Measurements from ENCODE around the gene SAMD4B. TPM values are rescaled to one million over a fixed set of nuclear protein-coding genes. Genes with fewer than 3 reads are reported as not detected.

SAMD4B gene
- total and polyA plus RNA-seq, 2 of the 8 experiments (the other 6 are each of a cell fraction or from before 2014, with no cell fraction given): 137 to 158 TPM

DNA sequence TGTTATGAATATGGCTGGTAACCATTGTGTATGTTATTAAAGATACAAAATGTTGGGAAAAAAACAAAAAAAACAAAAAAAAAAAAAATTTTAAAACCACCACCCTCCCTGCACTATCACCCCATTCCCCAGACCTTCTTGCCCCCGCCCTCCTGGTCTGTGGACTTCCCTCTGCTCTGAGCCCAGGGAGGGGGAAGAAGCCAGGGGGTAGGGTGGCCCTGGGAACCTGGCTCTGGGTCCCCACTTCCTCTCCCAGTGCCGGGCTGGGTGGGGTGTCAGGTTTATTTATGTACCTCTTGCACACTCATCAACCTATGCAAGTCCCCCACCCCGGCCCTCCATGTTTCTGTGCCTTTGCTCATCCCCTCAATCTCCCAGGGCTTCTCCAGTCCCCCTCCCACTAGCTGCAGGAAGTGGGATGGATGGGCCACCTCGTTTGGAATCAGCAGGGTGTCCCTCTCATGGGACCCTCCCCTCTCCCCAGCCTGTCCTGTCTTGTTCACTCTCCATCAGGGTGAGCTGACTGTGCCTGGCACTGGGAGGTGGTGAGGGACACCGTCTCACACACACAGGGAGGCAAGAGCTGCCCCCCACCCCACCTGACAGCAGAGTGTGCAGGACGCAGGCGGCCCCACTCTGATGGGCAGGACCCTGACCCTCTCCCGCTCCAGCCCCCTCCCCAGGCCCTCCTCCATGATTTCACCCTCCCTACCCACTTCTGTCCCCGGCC is 42.8 kb downstream of the SAMD4B start:
- Histone ChIP-seq H4K8ac (ENCODE audit: extremely low read depth, insufficient read depth, low read length) (no peak overlapping the region), H3K4me3 (ENCODE audit: extremely low read depth in 1 of 4, insufficient read depth in 2 of 4, low read depth in 3 of 4, low read length in 4 of 4) (no peak overlapping the region), H3K56ac (replicated peaks; ENCODE audit: insufficient read length, low read depth, low read length) (no peak overlapping the region), H3K23ac (ENCODE audit: insufficient read length) (no peak overlapping the region), H3K9me3 (ENCODE audit: insufficient read depth in 2 of 2, low read depth in 1 of 2, low read length in 1 of 2) (no peaks in the 10 kb centered on the region), H4K5ac (ENCODE audit: insufficient read length, low read depth, low read length) (no peak overlapping the region), H3K23me2 (ENCODE audit: low read depth, low read length) (no peaks in the 10 kb centered on the region; the same call in 1 of the 2 replicates), H2BK20ac (ENCODE audit: low read length) (no peak overlapping the region), H3K9ac (replicated peaks in 1 of 4; ENCODE audit: extremely low read depth in 1 of 4, low read depth in 3 of 4, low read length in 3 of 4) (no peak overlapping the region), H2AK5ac (ENCODE audit: low read depth, low read length) (no peak overlapping the region), H3K18ac (ENCODE audit: extremely low read depth, low read length) (no peak overlapping the region), H3K27ac (ENCODE audit: low read depth, low read length) (no peak overlapping the region), H2BK120ac (replicated peaks; ENCODE audit: low read depth, low read length) (no peak overlapping the region), H3K27me3 (replicated peaks in 1 of 4; ENCODE audit: control insufficient read depth in 3 of 4, extremely low read depth in 1 of 4, insufficient read depth in 3 of 4, low read length in 3 of 4) (no peaks in the 10 kb centered on the region), H3K4ac (replicated peaks; ENCODE audit: insufficient read length, low read depth, low read length) (no peak overlapping the region), H3K4me1 (replicated peaks in 1 of 4; ENCODE audit: control insufficient read depth in 3 of 4, insufficient read depth in 4 of 4, low read length in 3 of 4) (peaks cover 0 to 8% (median 4%) of the 10 kb centered on the region in 4 experiments; a peak in 4 of 7 replicates), H3K4me2 (ENCODE audit: insufficient read depth in 1 of 2, low read depth in 2 of 2, low read length in 2 of 2) (no peak overlapping the region), H2BK12ac (ENCODE audit: low read depth, low read length) (0 out of 2 replicates have a peak overlapping the region, but pooled peaks have one; percentile 55), H4K91ac (replicated peaks; ENCODE audit: insufficient read length, low read length) (no peak overlapping the region), H2BK5ac (ENCODE audit: low read depth, low read length) (no peak overlapping the region; the same call in 1 of the 2 replicates), H2AFZ (ENCODE audit: low read length) (no peak overlapping the region), H4K20me1 (replicated peaks in 1 of 2; ENCODE audit: control insufficient read depth in 1 of 2, insufficient read depth in 2 of 2, low read length in 2 of 2) (peaks cover 0 to 9% of the 10 kb centered on the region in 2 experiments), H3K79me1 (ENCODE audit: low read depth, low read length) (peaks cover 5% of the 10 kb centered on the region), H3K36me3 (ENCODE audit: control insufficient read depth in 2 of 4, insufficient read depth in 4 of 4, low read length in 3 of 4) (peaks cover 19 to 74% (median 42%) of the 10 kb centered on the region in 4 experiments; a peak in 7 of 8 replicates), H2BK15ac (ENCODE audit: low read length) (no peak overlapping the region), H3K14ac (ENCODE audit: insufficient read length) (no peak overlapping the region), H3K79me2 (ENCODE audit: control insufficient read depth in 1 of 2, insufficient read depth in 2 of 2, low read length in 2 of 2) (peaks cover 0 to 5% of the 10 kb centered on the region in 2 experiments; a peak in 1 of 4 replicates)
- CTCF ChIA-PET (ENCODE audit: partially characterized antibody): interaction anchor here (1.2 kb wide), 2 partner anchors 9 to 26 kb away, joined by 3 read pairs; no protein-coding TSS in a partner anchor
- TF ChIP-seq TAF1 (IDR thresholded peaks at IDR 0.05; ENCODE audit: low read depth, low read length): no peak
- DNase-seq (ENCODE audit: low read depth in 1 of 2, low spot score in 2 of 2) (no peak), FAIRE-seq (no peak)
- POLR2A ChIA-PET (ENCODE audit: partially characterized antibody): interaction anchor here (0.7 to 3.9 kb wide), 13 partner anchors 9 to 74 kb away, joined by 3 to 12 read pairs (median 4); partner anchors contain the start of gene PLEKHG2
- 80% methylated on average over 7 of the region's 9 CpGs; no CpG with 5 or more reads in 1 of the 2 experiments for WGBS, 2 experiments (ENCODE audit: extremely low coverage in 1 of 2, insufficient coverage in 1 of 2, insufficient read length in 1 of 2, insufficient replicate concordance in 2 of 2, low coverage in 1 of 2, low lambda C conversion rate in 2 of 2, missing lambda C conversion rate in 1 of 2)

All from H1 (cell line).